K562 (cell line): ENCODE measurements around the gene FBLN7. TPM values are rescaled to one million over a fixed set of nuclear protein-coding genes. Genes with fewer than 3 reads are reported as not detected.
A peak's percentile ranks its signal among the peaks of the same experiment; 100 is the strongest.

Source experiments
- ATAC-seq: fragments of 200-7000 bp; cut with Tn5 transposase; 3 replicates; pipeline ENCODE4 v1.9.1; 2020; ENCODE audit warnings: moderate library complexity
- BruUV-seq: library from RNA; stranded (reverse); fragments of 400-500 nt; replicated peaks from 2 replicates; lab custom pipeline; 2021; lab: Mats Ljungman, UMichigan
- CTCF ChIA-PET: fragments of 300-600 bp; formaldehyde crosslinking; extraction: SDS; loops from one replicate; lab custom pipeline; 2021; ENCODE audit warnings: low intra/inter-chr PET ratio; lab: Yijun Ruan, JAX
- POLR2A ChIA-PET: fragments of 300-600, 350-650 bp; sonication (Branson Sonifier 250); formaldehyde crosslinking; extraction: SDS; loops from one replicate; lab custom pipeline; 2021; ENCODE audit warnings: antibody characterized with exemption, inconsistent platforms; lab: Yijun Ruan, JAX
- DNase-seq, 4 experiments: peaks; one replicate each; pipeline versions ENCODE4 v3.0.0 to v3.0.0-alpha.2; 2011 to 2018; ENCODE audit warnings: low spot score in 3 of 4, mixed read lengths in 3 of 4; ENCODE audit errors: extremely low read depth in 1 of 4
- FAIRE-seq: peaks from 2 replicates; lab custom pipeline; 2011; peaks lifted over from hg19 to GRCh38; lab: Jason Lieb, UNC
- H2AFZ ChIP-seq: 2 replicates; pipeline ENCODE4 v1.6.0; 2011; ENCODE audit warnings: low read depth, low read length, control low read depth, inconsistent platforms
- H3K27ac ChIP-seq: fragments of 200-600 bp; 3 replicates; pipeline ENCODE4 v1.8.0; 2011; ENCODE audit warnings: low read depth, mild to moderate bottlenecking, control low read depth, inconsistent platforms, low read length, moderate library complexity, mixed read lengths; ENCODE audit errors: extremely low read depth
- H3K27me3 ChIP-seq, 2 experiments: fragments of 300-600 bp in 1 of 2; 2 replicates in 1 of 2; 3 replicates in 1 of 2; pipeline versions ENCODE4 v1.6.0 to v1.8.0; 2011; ENCODE audit warnings: inconsistent platforms in 2 of 2, low read length in 2 of 2, mild to moderate bottlenecking in 1 of 2, mixed read lengths in 1 of 2, moderate library complexity in 1 of 2; ENCODE audit not compliant: control insufficient read depth in 2 of 2, insufficient read depth in 2 of 2
- H3K36me3 ChIP-seq: fragments of 300-600 bp; 3 replicates; pipeline ENCODE4 v1.8.0; 2011; ENCODE audit warnings: mild to moderate bottlenecking, low read length, inconsistent platforms; ENCODE audit not compliant: control insufficient read depth, insufficient read depth
- H3K4me1 ChIP-seq, 2 experiments: fragments of 200-600 bp in 1 of 2; replicated peaks in 1 of 2; 2 replicates in 1 of 2; 3 replicates in 1 of 2; pipeline versions ENCODE4 v1.5.1 to v1.8.0; 2011; ENCODE audit warnings: inconsistent platforms in 2 of 2, low read length in 2 of 2, mild to moderate bottlenecking in 1 of 2, mixed read lengths in 1 of 2, moderate library complexity in 1 of 2; ENCODE audit not compliant: control insufficient read depth in 2 of 2, insufficient read depth in 2 of 2
- H3K4me2 ChIP-seq: 2 replicates; pipeline ENCODE4 v1.6.1; 2011; ENCODE audit warnings: low read length, control low read depth, inconsistent platforms, mixed read lengths; ENCODE audit not compliant: insufficient read depth
- H3K4me3 ChIP-seq: fragments of 200-600 bp; sonication (generic), shearing (Covaris generic); 2 replicates; pipeline ENCODE4 v1.5.1; 2016; ENCODE audit warnings: control low read depth, inconsistent platforms
- H3K79me2 ChIP-seq: fragments of 200-600 bp; 3 replicates; pipeline ENCODE4 v1.8.0; 2011; ENCODE audit warnings: low read length, inconsistent platforms; ENCODE audit not compliant: control insufficient read depth, insufficient read depth
- H3K9ac ChIP-seq, 2 experiments: 2 replicates each; pipeline versions ENCODE4 v1.6.0 to v1.6.1; 2011; ENCODE audit warnings: low read depth in 2 of 2, low read length in 2 of 2, control low read depth in 1 of 2, inconsistent platforms in 1 of 2, mild to moderate bottlenecking in 1 of 2, mixed read lengths in 1 of 2; ENCODE audit not compliant: insufficient read depth in 1 of 2
- H3K9me1 ChIP-seq: one replicate; pipeline ENCODE4 v1.6.0; 2011; ENCODE audit warnings: inconsistent platforms, mild to moderate bottlenecking, low read length, moderate library complexity; ENCODE audit not compliant: control insufficient read depth, insufficient read depth
- H3K9me3 ChIP-seq: replicated peaks from 2 replicates; pipeline ENCODE4 v1.5.1; 2011; ENCODE audit warnings: low read depth, low read length, inconsistent platforms; ENCODE audit not compliant: control insufficient read depth, insufficient read depth
- H4K20me1 ChIP-seq: replicated peaks from 2 replicates; pipeline ENCODE4 v1.6.1; 2011; ENCODE audit warnings: low read length, inconsistent platforms, mixed read lengths; ENCODE audit not compliant: control insufficient read depth, insufficient read depth
- XRCC4 ChIP-seq: IDR thresholded peaks from one replicate; pipeline ENCODE4 v1.6.1; 2011; ENCODE audit not compliant: insufficient read depth, insufficient read length; ENCODE audit errors: extremely low read depth
- ZNF740 ChIP-seq, 3 experiments: fragments of 200-800 bp in 1 of 3; sonication (Bioruptor generic) in 1 of 3; sonication (generic) in 1 of 3; formaldehyde crosslinking in 1 of 3; IDR thresholded peaks; 2 replicates each; pipeline versions ENCODE4 v1.6.1 to v1.8.0; 2016 to 2022; ENCODE audit warnings: mild to moderate bottlenecking in 2 of 3, missing compliant biosample characterization in 2 of 3, missing genetic modification characterization in 2 of 3, missing genetic modification reagents in 1 of 3
- WGBS: fragments of 100-300 bp; shearing (Covaris generic); methylation state at CpG from one replicate; pipeline ENCODE4 v1.1.6; 2016; ENCODE audit warnings: low coverage, mixed read lengths; ENCODE audit not compliant: insufficient coverage; ENCODE audit errors: missing lambda C conversion rate; 5-methylcytosine and 5-hydroxymethylcytosine counted together
- in situ Hi-C: fragments of 300-500 bp; cut with MboI; formaldehyde crosslinking; loops from 4 replicates; pipeline ENCODE4 v1.15.0; 2018; ENCODE audit warnings: inconsistent platforms, mixed read lengths
- intact Hi-C: fragments of 100-400 bp; cut with micrococcal nuclease; formaldehyde crosslinking; loops from 2 replicates; pipeline ENCODE4 v1.14.2; 2022
- polyA plus RNA-seq, 8 experiments: library from polyadenylated mRNA; depleted of rRNA in 4 of 8; stranded (reverse) in 5 of 8; unstranded in 3 of 8; fragments of >200 nt; fragmentation: Nextera tagmentation in 2 of 8; fragmentation: Illumina TruSeq in 1 of 8; extraction: Ambion mirVana in 2 of 8; extraction: Trizol in 1 of 8; gene quantifications; 2 replicates each; pipeline versions ENCODE4 v1.2.1 to v1.2.3, GENCODE V29; 2011 to 2014; ENCODE audit warnings: inconsistent platforms in 1 of 8, missing spikeins in 1 of 8
- total RNA-seq, 7 experiments: library from RNA; depleted of rRNA in 6 of 7; stranded (reverse); fragments of >200 nt in 6 of 7; fragmentation: Illumina TruSeq in 2 of 7; extraction: Trizol in 2 of 7; gene quantifications; 2 replicates each; pipeline versions ENCODE4 v1.2.1 to v1.2.3, GENCODE V29; 2011 to 2021; ENCODE audit warnings: low replicate concordance in 1 of 7

FBLN7 gene
- total and polyA plus RNA-seq, 9 of the 15 experiments (the other 6 are each of a cell fraction or from before 2014, with no cell fraction given), result 0.13 TPM; not detected in 8

GRCh38 chr2:112155331-112156151 lies 17.4 kb downstream of the FBLN7 start:
- TF ChIP-seq ZNF740 (CRISPR knock-in tag; IDR thresholded peaks at IDR 0.05) (0 out of 2 replicates have a peak, but pooled peaks have one; percentile 19), ZNF740 (tag; IDR thresholded peaks at IDR 0.05) (no peak), XRCC4 (no peak)
- Histone ChIP-seq H3K79me2 (no peaks in the 10 kb centered on the region), H3K27me3 (peaks cover 9 to 52% of the 10 kb centered on the region in 2 experiments; a peak in 4 of 5 replicates), H3K4me3 (no peak overlapping the region), H3K27ac (no peak overlapping the region), H3K4me2 (no peak overlapping the region), H4K20me1 (no peaks in the 10 kb centered on the region), H3K4me1 (peaks cover 0 to 26% of the 10 kb centered on the region in 2 experiments; a peak in 3 of 5 replicates), H3K9me1 (no peaks in the 10 kb centered on the region), H3K9me3 (no peaks in the 10 kb centered on the region), H2AFZ (no peak overlapping the region), H3K9ac (peak overlapping the region in 1 of 2 experiments; percentile 61; a peak in 1 of 4 replicates), H3K36me3 (no peaks in the 10 kb centered on the region)
- FAIRE-seq, result no peak
- POLR2A ChIA-PET, result interaction anchor here (1.5 kb wide), 1 partner anchor 10 kb away, joined by 4 read pairs; no protein-coding TSS in a partner anchor
- no peak for DNase-seq
- no TSS peak for BruUV-seq
- in situ Hi-C loops, result no loop called here
- 18% methylated on average over 27 of the region's 27 CpGs for WGBS
- CTCF ChIA-PET, result no interaction called here
- no peak for ATAC-seq
- intact Hi-C loops, result no loop called here
